ENCODE results near the gene MRGPRX2.

Gene MRGPRX2

DNA sequence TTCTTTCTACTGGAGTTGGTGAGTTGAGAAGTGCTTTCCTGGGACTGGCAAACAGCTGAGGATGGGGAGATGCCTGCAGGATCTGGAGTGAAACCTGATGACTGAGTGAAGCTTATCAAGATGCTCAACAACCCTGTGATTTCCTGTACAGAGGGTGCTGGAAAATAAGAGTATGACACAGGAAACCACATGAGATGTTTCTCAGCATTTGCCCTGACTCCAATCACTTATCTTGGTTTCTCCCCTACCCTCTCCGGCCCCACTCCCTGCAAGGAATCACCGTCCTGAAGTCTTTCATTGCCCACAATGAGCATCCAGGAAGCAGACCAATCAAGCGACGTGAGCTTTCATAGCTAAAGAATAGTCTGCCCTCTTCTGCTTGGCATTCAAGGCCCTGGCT, at the start of gene MRGPRX2:
MRGPRX2 (minus strand) TSS at position 89 of the 400 bp plus-strand sequence. CDS start 4,315 bp downstream, outside the sequence.
- no peaks in the 10 kb centered on the region for H3K36me3 ChIP-seq (ENCODE audit: control insufficient read depth, insufficient read depth, low read length)
- no peak within 1 kb of the TSS for H3K4me3 ChIP-seq (ENCODE audit: low read length)
- H3K4me1 ChIP-seq (ENCODE audit: control insufficient read depth, insufficient read depth, low read length): no peaks in the 10 kb centered on the region
- no peak within 1 kb of the TSS for H3K9ac ChIP-seq (ENCODE audit: low read length)
- H3K27me3 ChIP-seq (ENCODE audit: control insufficient read depth, insufficient read depth, low read length): no peaks in the 10 kb centered on the region
- H3K27ac ChIP-seq (ENCODE audit: low read depth, low read length): no peak within 1 kb of the TSS

DNA sequence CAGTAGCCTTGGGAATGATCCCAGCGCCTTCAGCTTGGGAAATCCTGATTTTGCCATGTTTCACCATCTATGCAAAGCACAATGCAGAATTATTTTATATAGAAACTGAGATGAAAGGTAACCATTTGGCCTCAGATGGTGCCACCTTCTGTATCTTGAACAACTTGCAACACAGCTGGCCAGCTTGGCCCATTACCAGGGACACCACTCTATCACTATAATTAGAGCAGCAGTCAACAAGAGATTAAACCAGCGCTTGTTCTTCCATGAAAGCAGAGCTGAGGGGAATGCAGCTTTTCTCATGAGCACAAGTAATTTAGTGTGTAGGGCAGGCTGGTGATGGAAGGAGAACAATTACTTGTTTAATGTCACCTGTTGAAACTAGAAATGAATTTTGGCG, 49.8 kb upstream of the MRGPRX2 start:
- H3K4me1 ChIP-seq (ENCODE audit: control insufficient read depth, insufficient read depth, low read length): no peaks in the 10 kb centered on the region
- no peaks in the 10 kb centered on the region for H3K36me3 ChIP-seq (ENCODE audit: control insufficient read depth, insufficient read depth, low read length)
- H3K27me3 ChIP-seq (ENCODE audit: control insufficient read depth, insufficient read depth, low read length): no peaks in the 10 kb centered on the region
- no peak overlapping the region for H3K27ac ChIP-seq (ENCODE audit: low read depth, low read length)
- no peak overlapping the region for H3K9ac ChIP-seq (ENCODE audit: low read length)
- H3K4me3 ChIP-seq (ENCODE audit: low read length): no peak overlapping the region

DNA sequence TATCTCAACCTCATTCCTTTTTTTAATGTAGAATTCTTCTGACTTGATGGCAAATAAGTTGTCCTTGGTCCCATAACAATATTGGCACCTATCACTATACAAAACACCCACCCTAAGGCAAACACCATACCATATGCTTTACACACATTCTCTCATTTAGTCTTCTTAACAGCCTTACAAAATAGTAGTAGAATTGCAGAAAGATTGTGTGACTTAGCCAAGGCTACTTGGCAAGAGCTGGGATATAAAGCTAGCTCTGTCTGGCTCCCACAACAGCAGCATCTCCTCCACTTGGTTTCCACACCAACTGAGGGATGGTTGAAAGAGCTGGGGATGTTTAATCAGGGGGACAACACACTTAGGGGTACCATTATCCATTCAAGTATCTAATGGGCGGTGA, 46.6 kb upstream of the MRGPRX2 start:
- no peak overlapping the region for H3K4me3 ChIP-seq (ENCODE audit: low read length)
- no peaks in the 10 kb centered on the region for H3K4me1 ChIP-seq (ENCODE audit: control insufficient read depth, insufficient read depth, low read length)
- no peaks in the 10 kb centered on the region for H3K36me3 ChIP-seq (ENCODE audit: control insufficient read depth, insufficient read depth, low read length)
- no peak overlapping the region for H3K9ac ChIP-seq (ENCODE audit: low read length)
- H3K27ac ChIP-seq (ENCODE audit: low read depth, low read length): no peak overlapping the region
- H3K27me3 ChIP-seq (ENCODE audit: control insufficient read depth, insufficient read depth, low read length): no peaks in the 10 kb centered on the region

DNA sequence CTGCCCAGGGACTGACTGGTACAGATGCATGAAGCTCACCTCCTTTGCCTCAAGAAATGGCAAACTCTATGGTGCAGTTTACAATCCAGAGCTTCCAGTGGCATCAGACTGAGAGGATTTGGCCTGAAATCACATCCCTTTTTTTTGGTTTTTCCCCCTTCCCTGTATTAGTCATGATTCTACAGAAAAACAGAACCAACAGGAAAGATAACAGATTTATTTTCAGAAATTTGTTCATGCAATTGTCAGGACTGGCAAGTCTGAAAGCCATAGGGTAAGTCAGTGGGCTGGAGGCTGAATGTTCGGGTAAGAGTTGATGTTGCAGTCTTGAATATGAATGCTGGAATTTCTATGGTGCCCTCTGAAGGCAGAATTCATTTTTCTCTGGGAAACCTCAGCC, 44.5 kb upstream of the MRGPRX2 start:
- Histone ChIP-seq H3K36me3 (ENCODE audit: control insufficient read depth, insufficient read depth, low read length) (no peaks in the 10 kb centered on the region), H3K27ac (ENCODE audit: low read depth, low read length) (no peak overlapping the region), H3K4me3 (ENCODE audit: low read length) (no peak overlapping the region), H3K4me1 (ENCODE audit: control insufficient read depth, insufficient read depth, low read length) (no peaks in the 10 kb centered on the region), H3K27me3 (ENCODE audit: control insufficient read depth, insufficient read depth, low read length) (no peaks in the 10 kb centered on the region), H3K9ac (ENCODE audit: low read length) (no peak overlapping the region)

DNA sequence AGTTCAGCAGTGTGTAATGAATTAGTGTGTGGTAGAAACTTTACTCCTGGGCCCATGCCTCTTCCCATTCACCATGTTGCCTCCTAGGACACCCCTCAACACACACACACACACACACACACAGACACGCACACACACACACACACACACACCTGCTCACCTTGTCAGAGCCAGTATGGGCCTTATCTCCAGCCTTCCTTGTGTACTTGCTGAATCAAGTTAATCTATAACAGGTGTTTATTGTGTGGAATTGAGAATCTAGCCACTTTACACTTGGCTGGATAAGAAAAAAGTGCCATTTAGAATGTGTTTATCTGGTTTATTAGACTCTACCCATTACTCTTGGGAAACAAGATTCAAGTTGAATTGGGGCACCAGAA, 42.0 kb upstream of the MRGPRX2 start:
- Histone ChIP-seq H3K4me1 (ENCODE audit: control insufficient read depth, insufficient read depth, low read length) (no peaks in the 10 kb centered on the region), H3K27ac (ENCODE audit: low read depth, low read length) (no peak overlapping the region), H3K4me3 (ENCODE audit: low read length) (no peak overlapping the region), H3K9ac (ENCODE audit: low read length) (no peak overlapping the region), H3K27me3 (ENCODE audit: control insufficient read depth, insufficient read depth, low read length) (no peaks in the 10 kb centered on the region), H3K36me3 (ENCODE audit: control insufficient read depth, insufficient read depth, low read length) (no peaks in the 10 kb centered on the region)

DNA sequence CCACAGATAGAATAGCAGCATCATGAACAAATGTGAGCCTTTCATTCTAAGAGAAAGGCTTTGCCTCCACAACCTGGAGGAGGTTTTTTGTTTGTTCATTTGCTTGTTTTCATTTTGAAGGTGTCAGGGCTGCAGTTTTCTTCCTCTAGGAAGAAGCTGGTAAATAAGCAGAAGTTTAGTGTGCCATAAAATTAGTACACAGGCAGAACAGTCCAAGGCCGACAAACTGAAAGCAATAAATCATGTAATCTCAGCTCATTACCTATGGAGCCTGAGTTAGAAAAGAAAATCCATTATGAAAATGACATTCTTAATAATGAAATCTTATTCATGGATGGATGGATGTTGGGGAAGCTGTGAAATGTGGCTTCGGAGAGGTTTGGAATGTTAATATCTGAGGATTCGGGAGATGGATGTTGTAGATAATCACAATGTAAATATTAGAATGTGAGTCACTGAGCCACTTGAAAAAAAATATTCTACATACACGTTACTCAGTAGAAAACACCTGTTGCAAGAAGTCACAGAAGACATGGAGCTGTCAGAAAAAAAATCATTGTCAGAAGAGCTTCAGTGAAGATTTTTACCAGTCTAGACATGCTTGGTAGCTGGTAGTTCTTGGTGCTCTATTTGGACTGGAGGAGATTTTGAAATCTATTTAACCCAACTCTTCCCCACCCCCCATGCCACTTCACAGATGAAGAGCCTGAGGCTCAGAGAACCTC, 41.4 kb upstream of the MRGPRX2 start:
- H3K9ac ChIP-seq (ENCODE audit: low read length): no peak overlapping the region
- H3K4me3 ChIP-seq (ENCODE audit: low read length): no peak overlapping the region
- no peak overlapping the region for H3K27ac ChIP-seq (ENCODE audit: low read depth, low read length)
- H3K27me3 ChIP-seq (ENCODE audit: control insufficient read depth, insufficient read depth, low read length): no peaks in the 10 kb centered on the region
- H3K4me1 ChIP-seq (ENCODE audit: control insufficient read depth, insufficient read depth, low read length): no peaks in the 10 kb centered on the region
- H3K36me3 ChIP-seq (ENCODE audit: control insufficient read depth, insufficient read depth, low read length): no peaks in the 10 kb centered on the region

DNA sequence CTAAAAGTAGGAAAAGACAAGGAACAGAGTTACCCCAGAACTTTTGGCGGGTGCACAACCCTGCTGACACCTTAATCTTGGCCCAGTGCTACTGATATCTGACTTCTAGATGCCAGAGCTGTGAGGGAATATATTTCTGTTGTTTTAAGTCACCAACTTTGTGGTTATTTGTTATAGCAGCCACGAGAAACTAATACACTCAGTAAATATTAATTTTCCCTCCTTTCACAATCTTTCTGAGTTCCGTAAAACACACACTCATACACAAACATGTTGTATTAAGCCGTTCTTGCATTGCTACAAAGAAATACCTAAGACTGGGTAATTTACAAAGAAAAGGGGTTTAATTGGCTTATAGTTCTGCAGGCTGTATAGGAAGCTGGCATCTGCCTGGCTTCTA, 40.4 kb upstream of the MRGPRX2 start:
- no peaks in the 10 kb centered on the region for H3K27me3 ChIP-seq (ENCODE audit: control insufficient read depth, insufficient read depth, low read length)
- no peak overlapping the region for H3K27ac ChIP-seq (ENCODE audit: low read depth, low read length)
- no peak overlapping the region for H3K9ac ChIP-seq (ENCODE audit: low read length)
- no peak overlapping the region for H3K4me3 ChIP-seq (ENCODE audit: low read length)
- H3K36me3 ChIP-seq (ENCODE audit: control insufficient read depth, insufficient read depth, low read length): no peaks in the 10 kb centered on the region
- no peaks in the 10 kb centered on the region for H3K4me1 ChIP-seq (ENCODE audit: control insufficient read depth, insufficient read depth, low read length)

DNA sequence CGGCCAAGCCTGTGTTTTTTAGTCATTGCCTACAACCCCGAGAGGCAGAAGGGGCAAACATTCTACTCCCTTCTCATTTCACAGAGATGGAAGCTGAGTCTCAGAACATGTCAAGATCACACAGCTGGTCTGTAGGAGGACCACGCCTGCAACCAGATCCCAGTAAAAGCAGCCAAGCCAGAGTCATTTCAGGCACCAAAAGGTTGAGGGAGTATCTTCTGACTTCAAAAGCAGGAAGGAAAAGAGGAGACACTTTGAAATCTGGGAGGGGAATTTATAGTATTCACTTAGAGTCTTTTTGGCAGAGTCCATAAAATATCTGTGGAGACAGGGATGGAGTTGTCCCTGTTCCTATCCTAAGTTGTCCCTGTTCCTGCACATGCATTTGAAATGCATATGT, 38.6 kb upstream of the MRGPRX2 start:
- Histone ChIP-seq H3K27me3 (ENCODE audit: control insufficient read depth, insufficient read depth, low read length) (no peaks in the 10 kb centered on the region), H3K4me3 (ENCODE audit: low read length) (no peak overlapping the region), H3K36me3 (ENCODE audit: control insufficient read depth, insufficient read depth, low read length) (no peaks in the 10 kb centered on the region), H3K9ac (ENCODE audit: low read length) (no peak overlapping the region), H3K27ac (ENCODE audit: low read depth, low read length) (no peak overlapping the region), H3K4me1 (ENCODE audit: control insufficient read depth, insufficient read depth, low read length) (no peaks in the 10 kb centered on the region)

DNA sequence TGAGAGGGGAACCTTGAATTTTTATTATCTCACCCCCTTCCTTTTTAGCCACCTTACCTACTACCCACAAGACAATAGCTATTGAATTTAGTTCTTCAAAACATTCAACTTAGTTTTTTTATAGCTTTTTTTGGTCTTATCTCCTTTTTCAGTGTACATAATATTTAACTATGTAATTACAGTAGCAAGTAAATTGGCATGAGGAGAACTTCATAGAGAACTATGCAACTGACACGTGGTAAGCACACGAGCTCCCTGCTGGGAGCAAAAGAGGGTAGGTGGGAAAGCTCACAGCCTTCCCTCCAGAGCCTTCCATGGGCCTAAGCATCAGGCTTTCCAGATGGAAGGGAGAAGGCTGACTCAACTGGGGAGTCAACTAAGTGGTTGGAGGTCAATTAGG, 34.3 kb upstream of the MRGPRX2 start:
- H3K4me1 ChIP-seq (ENCODE audit: control insufficient read depth, insufficient read depth, low read length): no peaks in the 10 kb centered on the region
- H3K4me3 ChIP-seq (ENCODE audit: low read length): no peak overlapping the region
- H3K9ac ChIP-seq (ENCODE audit: low read length): no peak overlapping the region
- H3K36me3 ChIP-seq (ENCODE audit: control insufficient read depth, insufficient read depth, low read length): no peaks in the 10 kb centered on the region
- no peak overlapping the region for H3K27ac ChIP-seq (ENCODE audit: low read depth, low read length)
- H3K27me3 ChIP-seq (ENCODE audit: control insufficient read depth, insufficient read depth, low read length): no peaks in the 10 kb centered on the region

DNA sequence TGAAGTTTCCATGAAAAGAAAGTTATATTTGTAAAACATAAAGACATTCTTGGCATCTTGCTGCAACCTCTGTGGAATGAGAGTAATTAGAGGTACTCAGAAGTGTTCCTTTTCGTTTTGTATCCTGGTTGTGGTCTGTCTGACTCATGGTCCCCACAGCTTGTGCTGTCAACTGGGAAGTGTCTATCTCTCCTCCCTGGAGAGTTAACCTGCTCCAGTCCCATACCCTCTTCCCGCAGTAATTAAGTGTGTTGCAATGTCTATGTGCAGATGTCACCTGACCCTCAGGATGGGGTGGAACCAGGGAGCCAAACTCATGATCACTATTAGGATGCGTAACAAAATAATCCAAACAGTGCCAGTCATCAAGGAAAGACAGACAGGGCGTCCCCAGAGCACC, 33.5 kb upstream of the MRGPRX2 start:
- H3K36me3 ChIP-seq (ENCODE audit: control insufficient read depth, insufficient read depth, low read length): no peaks in the 10 kb centered on the region
- H3K4me1 ChIP-seq (ENCODE audit: control insufficient read depth, insufficient read depth, low read length): no peaks in the 10 kb centered on the region
- no peak overlapping the region for H3K27ac ChIP-seq (ENCODE audit: low read depth, low read length)
- no peak overlapping the region for H3K4me3 ChIP-seq (ENCODE audit: low read length)
- no peak overlapping the region for H3K9ac ChIP-seq (ENCODE audit: low read length)
- no peaks in the 10 kb centered on the region for H3K27me3 ChIP-seq (ENCODE audit: control insufficient read depth, insufficient read depth, low read length)

DNA sequence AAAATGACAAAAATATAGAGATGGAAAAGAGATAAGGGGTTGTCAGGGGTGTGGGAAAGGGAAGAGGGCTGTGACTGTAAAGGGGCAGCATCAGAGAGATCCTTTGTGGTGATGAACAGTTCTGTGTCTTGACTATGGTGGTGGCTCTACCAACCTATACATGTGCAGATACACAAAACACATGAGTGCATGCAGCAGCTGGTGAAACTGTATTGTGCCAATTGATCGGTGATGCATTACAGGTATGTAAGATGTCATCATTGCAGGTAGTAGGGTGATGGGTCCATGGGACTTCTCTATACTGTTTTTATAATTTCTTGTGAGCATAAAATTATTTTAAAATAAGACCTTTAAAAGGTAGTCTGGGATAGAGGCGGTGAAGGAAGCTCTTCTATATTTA, 32.3 kb upstream of the MRGPRX2 start:
- no peak overlapping the region for H3K9ac ChIP-seq (ENCODE audit: low read length)
- no peak overlapping the region for H3K27ac ChIP-seq (ENCODE audit: low read depth, low read length)
- no peak overlapping the region for H3K4me3 ChIP-seq (ENCODE audit: low read length)
- H3K27me3 ChIP-seq (ENCODE audit: control insufficient read depth, insufficient read depth, low read length): no peaks in the 10 kb centered on the region
- H3K36me3 ChIP-seq (ENCODE audit: control insufficient read depth, insufficient read depth, low read length): no peaks in the 10 kb centered on the region
- no peaks in the 10 kb centered on the region for H3K4me1 ChIP-seq (ENCODE audit: control insufficient read depth, insufficient read depth, low read length)

DNA sequence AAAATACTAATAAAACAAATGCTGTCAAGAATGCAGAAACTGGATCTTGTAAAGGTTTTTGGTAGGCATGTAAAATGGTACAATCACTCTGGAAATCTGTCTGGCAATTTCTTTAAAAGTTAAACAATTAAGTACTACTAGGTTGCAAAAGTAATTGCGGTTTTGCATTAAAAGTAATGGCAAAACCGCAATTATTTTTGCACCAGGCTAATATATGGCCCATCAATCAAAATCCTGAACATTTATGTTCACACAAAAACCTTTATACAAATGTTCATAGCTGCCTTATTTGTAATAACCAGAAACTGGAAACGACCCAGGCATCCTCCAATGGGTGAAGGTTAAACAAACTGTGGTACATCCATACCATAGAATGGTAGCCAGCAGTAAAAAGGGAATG, 31.8 kb upstream of the MRGPRX2 start:
- H3K4me3 ChIP-seq (ENCODE audit: low read length): no peak overlapping the region
- H3K9ac ChIP-seq (ENCODE audit: low read length): no peak overlapping the region
- H3K27ac ChIP-seq (ENCODE audit: low read depth, low read length): no peak overlapping the region
- H3K36me3 ChIP-seq (ENCODE audit: control insufficient read depth, insufficient read depth, low read length): no peaks in the 10 kb centered on the region
- H3K4me1 ChIP-seq (ENCODE audit: control insufficient read depth, insufficient read depth, low read length): no peaks in the 10 kb centered on the region
- no peaks in the 10 kb centered on the region for H3K27me3 ChIP-seq (ENCODE audit: control insufficient read depth, insufficient read depth, low read length)

DNA sequence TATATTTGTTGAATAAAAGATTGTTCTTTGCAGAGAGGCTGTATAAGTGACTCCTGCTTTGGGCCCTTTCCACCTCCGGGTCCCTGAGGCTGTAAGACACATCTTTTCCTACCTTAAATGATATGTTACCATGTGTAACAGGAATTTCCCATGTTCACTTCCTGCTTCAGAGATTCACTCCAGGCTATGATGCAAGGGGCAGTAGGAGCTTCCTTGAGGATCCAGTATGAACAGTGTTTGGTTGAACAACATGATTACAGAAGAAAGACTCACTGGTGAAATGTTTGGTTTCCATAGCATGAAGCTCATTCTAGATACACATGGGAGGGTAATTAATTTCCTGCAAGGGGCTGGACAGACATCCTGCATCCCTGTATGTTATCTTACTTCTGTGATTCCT, 30.8 kb upstream of the MRGPRX2 start:
- no peak overlapping the region for H3K27ac ChIP-seq (ENCODE audit: low read depth, low read length)
- no peaks in the 10 kb centered on the region for H3K36me3 ChIP-seq (ENCODE audit: control insufficient read depth, insufficient read depth, low read length)
- H3K9ac ChIP-seq (ENCODE audit: low read length): no peak overlapping the region
- H3K4me1 ChIP-seq (ENCODE audit: control insufficient read depth, insufficient read depth, low read length): no peaks in the 10 kb centered on the region
- no peaks in the 10 kb centered on the region for H3K27me3 ChIP-seq (ENCODE audit: control insufficient read depth, insufficient read depth, low read length)
- no peak overlapping the region for H3K4me3 ChIP-seq (ENCODE audit: low read length)

Data from rectal smooth muscle tissue (tissue), 1 donor.